Measurements from ENCODE around the gene CALCA.

CALCA gene

DNA sequence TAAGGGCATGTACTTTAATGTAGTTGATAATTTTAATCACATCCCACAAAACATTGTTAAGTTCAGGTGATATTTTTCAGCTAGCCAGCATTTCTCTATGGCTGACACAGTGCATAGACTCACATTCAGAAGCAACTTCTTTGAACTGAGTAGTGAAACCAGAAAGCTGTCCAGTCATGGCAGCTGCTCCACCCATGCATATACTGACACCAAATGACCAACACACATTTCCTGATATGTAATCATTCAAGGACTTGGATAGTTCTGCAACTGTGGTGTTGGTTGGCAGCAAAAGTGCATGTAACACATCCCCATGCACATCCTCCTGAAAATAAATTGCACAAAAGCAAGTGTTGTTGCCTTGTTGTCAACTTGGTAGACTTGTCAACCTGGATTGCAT is 39.7 kb downstream of the CALCA start:
- Histone ChIP-seq H2AFZ (ENCODE audit: low read length) (no peak overlapping the region), H2BK120ac (ENCODE audit: low read depth, low read length) (no peak overlapping the region), H3K4me2 (ENCODE audit: insufficient read depth, low read length, poor library complexity, severe bottlenecking) (no peak overlapping the region), H3K4me3 (ENCODE audit: low read length in 2 of 2) (no peak overlapping the region), H2BK15ac (ENCODE audit: low read length) (no peak overlapping the region), H3K14ac (ENCODE audit: low read length) (no peak overlapping the region), H3K9me3 (replicated peaks in 1 of 2; ENCODE audit: control insufficient read depth in 2 of 2, insufficient read depth in 1 of 2, low read depth in 1 of 2, low read length in 2 of 2) (no peaks in the 10 kb centered on the region), H2AK5ac (ENCODE audit: low read depth, low read length) (no peak overlapping the region), H2BK5ac (ENCODE audit: low read length) (no peak overlapping the region), H4K91ac (ENCODE audit: low read depth, low read length, poor library complexity) (no peak overlapping the region), H4K8ac (ENCODE audit: low read depth, low read length) (no peak overlapping the region), H3K18ac (ENCODE audit: low read length) (no peak overlapping the region), H3K4me1 (ENCODE audit: control insufficient read depth in 2 of 2, insufficient read depth in 1 of 2, low read depth in 1 of 2, low read length in 2 of 2) (no peaks in the 10 kb centered on the region), H3K27me3 (ENCODE audit: control insufficient read depth in 3 of 3, insufficient read depth in 3 of 3, low read depth in 1 of 3, low read length in 3 of 3) (no peaks in the 10 kb centered on the region), H3K23ac (ENCODE audit: low read depth, low read length, poor library complexity) (no peak overlapping the region), H3K27ac (replicated peaks; ENCODE audit: low read length) (no peak overlapping the region), H3K36me3 (replicated peaks in 1 of 2; ENCODE audit: control insufficient read depth in 2 of 2, insufficient read depth in 2 of 2, low read length in 2 of 2) (no peaks in the 10 kb centered on the region), H3K9ac (ENCODE audit: low read depth, low read length, poor library complexity) (no peak overlapping the region), H2BK12ac (ENCODE audit: low read length) (no peak overlapping the region), H3K79me1 (ENCODE audit: low read depth, low read length) (no peaks in the 10 kb centered on the region), H3K4ac (ENCODE audit: low read length) (no peak overlapping the region)
- DNase-seq (ENCODE audit: low spot score), result no peak

- Histone ChIP-seq H4K8ac (ENCODE audit: low read depth, low read length) (no peak overlapping the region), H2BK15ac (ENCODE audit: low read length) (no peak overlapping the region), H2BK12ac (ENCODE audit: low read length) (no peak overlapping the region), H3K18ac (ENCODE audit: low read length) (no peak overlapping the region), H3K4me3 (ENCODE audit: low read length in 2 of 2) (no peak overlapping the region), H2BK120ac (ENCODE audit: low read depth, low read length) (no peak overlapping the region), H3K9me3 (replicated peaks in 1 of 2; ENCODE audit: control insufficient read depth in 2 of 2, insufficient read depth in 1 of 2, low read depth in 1 of 2, low read length in 2 of 2) (no peaks in the 10 kb centered on the region), H3K27me3 (ENCODE audit: control insufficient read depth in 3 of 3, insufficient read depth in 3 of 3, low read depth in 1 of 3, low read length in 3 of 3) (no peaks in the 10 kb centered on the region), H3K36me3 (replicated peaks in 1 of 2; ENCODE audit: control insufficient read depth in 2 of 2, insufficient read depth in 2 of 2, low read length in 2 of 2) (no peaks in the 10 kb centered on the region), H3K4ac (ENCODE audit: low read length) (no peak overlapping the region), H2BK5ac (ENCODE audit: low read length) (no peak overlapping the region), H3K9ac (ENCODE audit: low read depth, low read length, poor library complexity) (no peak overlapping the region), H3K23ac (ENCODE audit: low read depth, low read length, poor library complexity) (no peak overlapping the region), H3K79me1 (ENCODE audit: low read depth, low read length) (no peaks in the 10 kb centered on the region), H3K27ac (replicated peaks; ENCODE audit: low read length) (no peak overlapping the region), H4K91ac (ENCODE audit: low read depth, low read length, poor library complexity) (no peak overlapping the region), H3K4me2 (ENCODE audit: insufficient read depth, low read length, poor library complexity, severe bottlenecking) (no peak overlapping the region), H2AFZ (ENCODE audit: low read length) (no peak overlapping the region), H3K14ac (ENCODE audit: low read length) (no peak overlapping the region), H2AK5ac (ENCODE audit: low read depth, low read length) (no peak overlapping the region), H3K4me1 (ENCODE audit: control insufficient read depth in 2 of 2, insufficient read depth in 1 of 2, low read depth in 1 of 2, low read length in 2 of 2) (no peaks in the 10 kb centered on the region)
- WGBS, 2 donors (ENCODE audit: extremely low coverage in 2 of 2, insufficient read length in 2 of 2, insufficient replicate concordance in 1 of 2), result no CpG with 5 or more reads among the region's 2 CpGs
- DNase-seq (ENCODE audit: low spot score), result no peak
Measured at GRCh38 chr11:14930369-14930768, 41.8 kb downstream of the CALCA start.

DNA sequence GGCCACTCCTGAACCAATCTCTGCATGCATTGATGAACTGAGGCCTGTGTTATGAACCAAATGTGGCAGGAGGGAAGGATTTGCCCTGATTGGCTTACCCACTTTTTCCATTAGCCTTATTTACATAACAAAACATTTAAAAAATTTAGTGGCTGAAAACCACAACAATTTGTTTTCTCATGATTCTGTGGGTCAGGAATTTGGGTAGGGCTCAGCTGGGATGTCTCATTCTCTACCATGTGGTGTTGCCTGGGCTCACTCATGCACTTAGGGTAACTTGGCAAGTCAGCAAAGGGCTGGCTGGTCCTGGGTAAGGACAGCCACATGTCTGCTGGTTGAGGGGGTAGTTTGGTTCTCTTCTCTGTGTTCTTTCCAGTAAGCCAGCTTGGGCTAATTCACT is 45.0 kb downstream of the CALCA start:
- Histone ChIP-seq H3K9ac (ENCODE audit: low read depth, low read length, poor library complexity) (no peak overlapping the region), H3K14ac (ENCODE audit: low read length) (no peak overlapping the region), H4K91ac (ENCODE audit: low read depth, low read length, poor library complexity) (no peak overlapping the region), H2AFZ (ENCODE audit: low read length) (no peak overlapping the region), H2AK5ac (ENCODE audit: low read depth, low read length) (no peak overlapping the region), H3K4ac (ENCODE audit: low read length) (no peak overlapping the region), H2BK15ac (ENCODE audit: low read length) (no peak overlapping the region), H2BK12ac (ENCODE audit: low read length) (no peak overlapping the region), H3K27ac (replicated peaks; ENCODE audit: low read length) (no peak overlapping the region), H3K36me3 (replicated peaks in 1 of 2; ENCODE audit: control insufficient read depth in 2 of 2, insufficient read depth in 2 of 2, low read length in 2 of 2) (no peaks in the 10 kb centered on the region), H2BK5ac (ENCODE audit: low read length) (no peak overlapping the region), H2BK120ac (ENCODE audit: low read depth, low read length) (no peak overlapping the region), H3K18ac (ENCODE audit: low read length) (no peak overlapping the region), H3K4me3 (ENCODE audit: low read length in 2 of 2) (no peak overlapping the region), H3K79me1 (ENCODE audit: low read depth, low read length) (no peaks in the 10 kb centered on the region), H3K23ac (ENCODE audit: low read depth, low read length, poor library complexity) (no peak overlapping the region), H3K9me3 (replicated peaks in 1 of 2; ENCODE audit: control insufficient read depth in 2 of 2, insufficient read depth in 1 of 2, low read depth in 1 of 2, low read length in 2 of 2) (no peaks in the 10 kb centered on the region), H4K8ac (ENCODE audit: low read depth, low read length) (no peak overlapping the region), H3K4me1 (ENCODE audit: control insufficient read depth in 2 of 2, insufficient read depth in 1 of 2, low read depth in 1 of 2, low read length in 2 of 2) (no peaks in the 10 kb centered on the region), H3K27me3 (ENCODE audit: control insufficient read depth in 3 of 3, insufficient read depth in 3 of 3, low read depth in 1 of 3, low read length in 3 of 3) (no peaks in the 10 kb centered on the region), H3K4me2 (ENCODE audit: insufficient read depth, low read length, poor library complexity, severe bottlenecking) (no peak overlapping the region)
- DNase-seq (ENCODE audit: low spot score), result no peak

DNA sequence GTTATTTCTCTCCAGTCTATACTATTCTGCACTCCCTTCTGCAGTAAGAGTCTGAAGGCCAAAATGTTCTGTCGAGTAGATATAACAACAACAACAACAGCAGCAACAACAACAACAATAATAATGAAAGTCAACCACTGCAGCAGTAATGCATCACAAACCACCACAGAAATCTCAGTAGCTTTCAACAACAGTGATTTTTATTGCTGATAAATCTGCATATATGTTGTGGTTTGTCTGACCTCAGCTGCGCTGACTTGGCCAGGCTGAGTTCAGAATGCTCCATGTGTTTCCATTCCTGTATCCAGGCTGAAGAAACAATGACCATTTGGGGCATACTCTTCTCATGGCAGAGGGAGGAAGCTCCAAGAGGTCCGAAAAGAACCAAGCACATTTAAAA is 47.8 kb downstream of the CALCA start:
- H3K9ac ChIP-seq (ENCODE audit: low read depth, low read length, poor library complexity), result no peak overlapping the region
- no peak overlapping the region for H3K14ac ChIP-seq (ENCODE audit: low read length)
- no peak overlapping the region for H2AFZ ChIP-seq (ENCODE audit: low read length)
- no peaks in the 10 kb centered on the region for H3K27me3 ChIP-seq (ENCODE audit: control insufficient read depth in 3 of 3, insufficient read depth in 3 of 3, low read depth in 1 of 3, low read length in 3 of 3)
- no peak overlapping the region for H2AK5ac ChIP-seq (ENCODE audit: low read depth, low read length)
- no peak overlapping the region for H2BK15ac ChIP-seq (ENCODE audit: low read length)
- no CpG with 5 or more reads among the region's 3 CpGs for WGBS, 2 donors (ENCODE audit: extremely low coverage in 2 of 2, insufficient read length in 2 of 2, insufficient replicate concordance in 1 of 2)
- no peak overlapping the region for H3K4me3 ChIP-seq (ENCODE audit: low read length in 2 of 2)
- no peaks in the 10 kb centered on the region for H3K36me3 ChIP-seq (replicated peaks in 1 of 2; ENCODE audit: control insufficient read depth in 2 of 2, insufficient read depth in 2 of 2, low read length in 2 of 2)
- H2BK120ac ChIP-seq (ENCODE audit: low read depth, low read length), result no peak overlapping the region
- no peak overlapping the region for H4K91ac ChIP-seq (ENCODE audit: low read depth, low read length, poor library complexity)
- no peak overlapping the region for H4K8ac ChIP-seq (ENCODE audit: low read depth, low read length)
- no peaks in the 10 kb centered on the region for H3K79me1 ChIP-seq (ENCODE audit: low read depth, low read length)
- no peak overlapping the region for H3K4ac ChIP-seq (ENCODE audit: low read length)
- no peak overlapping the region for H3K4me2 ChIP-seq (ENCODE audit: insufficient read depth, low read length, poor library complexity, severe bottlenecking)
- DNase-seq (ENCODE audit: low spot score), result no peak
- H3K23ac ChIP-seq (ENCODE audit: low read depth, low read length, poor library complexity), result no peak overlapping the region
- H3K18ac ChIP-seq (ENCODE audit: low read length), result no peak overlapping the region
- no peak overlapping the region for H3K27ac ChIP-seq (replicated peaks; ENCODE audit: low read length)
- no peak overlapping the region for H2BK12ac ChIP-seq (ENCODE audit: low read length)
- no peak overlapping the region for H2BK5ac ChIP-seq (ENCODE audit: low read length)
- no peaks in the 10 kb centered on the region for H3K4me1 ChIP-seq (ENCODE audit: control insufficient read depth in 2 of 2, insufficient read depth in 1 of 2, low read depth in 1 of 2, low read length in 2 of 2)
- no peaks in the 10 kb centered on the region for H3K9me3 ChIP-seq (replicated peaks in 1 of 2; ENCODE audit: control insufficient read depth in 2 of 2, insufficient read depth in 1 of 2, low read depth in 1 of 2, low read length in 2 of 2)
